ENCODE results near the gene OAT. TPM values are rescaled to one million over a fixed set of nuclear protein-coding genes. Genes with fewer than 3 reads are reported as not detected.

OAT gene
- total and polyA plus RNA-seq, 2 of the 4 experiments (the other 2 are of a cell fraction): 110 to 152 TPM

GRCh38 chr10:124350806-124351205, 67.9 kb downstream of the OAT start:
- Histone ChIP-seq H4K91ac (ENCODE audit: insufficient read depth, low read depth, low read length) (no peak overlapping the region), H3K27me3 (ENCODE audit: control insufficient read depth, insufficient read depth, low read length) (peaks cover 1% of the 10 kb centered on the region; the same call in 1 of the 2 replicates), H2AFZ (replicated peaks; ENCODE audit: low read length, poor library complexity) (no peak overlapping the region), H2BK5ac (ENCODE audit: low read depth, low read length, poor library complexity, severe bottlenecking) (no peak overlapping the region), H3K4me2 (ENCODE audit: low read depth, low read length) (no peak overlapping the region), H3K27ac (ENCODE audit: insufficient read depth, low read length) (no peak overlapping the region), H3K14ac (replicated peaks; ENCODE audit: low read depth, low read length) (no peak overlapping the region), H3K18ac (ENCODE audit: low read depth, low read length) (no peak overlapping the region), H3K9me1 (ENCODE audit: insufficient read depth, low read length) (no peaks in the 10 kb centered on the region), H4K5ac (ENCODE audit: low read depth, low read length) (no peak overlapping the region), H3K4me1 (ENCODE audit: control insufficient read depth, insufficient read depth, low read length) (no peaks in the 10 kb centered on the region), H3K4me3 (ENCODE audit: insufficient read depth, low read depth, low read length) (no peak overlapping the region), H4K8ac (ENCODE audit: low read depth in 2 of 2, low read length in 2 of 2) (no peak overlapping the region), H2BK15ac (ENCODE audit: low read depth, low read length) (no peak overlapping the region), H2BK120ac (ENCODE audit: low read depth, low read length) (no peak overlapping the region), H3K23ac (ENCODE audit: low read depth, low read length) (no peak overlapping the region), H2BK20ac (ENCODE audit: low read depth, low read length) (no peak overlapping the region), H3K9ac (ENCODE audit: low read depth, low read length) (no peak overlapping the region), H3K36me3 (ENCODE audit: control insufficient read depth, insufficient read depth, low read length) (no peaks in the 10 kb centered on the region), H3K56ac (ENCODE audit: extremely low read depth, insufficient read depth, low read length) (no peak overlapping the region), H4K20me1 (ENCODE audit: insufficient read depth, low read length) (no peaks in the 10 kb centered on the region), H3K79me1 (ENCODE audit: low read depth in 1 of 2, low read length in 2 of 2) (no peaks in the 10 kb centered on the region), H3K4ac (ENCODE audit: low read depth, low read length) (no peak overlapping the region), H3K9me3 (ENCODE audit: control insufficient read depth, insufficient read depth, low read length) (0 out of 2 replicates have a peak, but pooled peaks cover 2% of the 10 kb centered on the region), H2AK5ac (ENCODE audit: low read depth, low read length) (no peak overlapping the region), H2AK9ac (replicated peaks; ENCODE audit: low read depth, low read length, poor library complexity) (no peak overlapping the region)
- POLR2A ChIA-PET (ENCODE audit: unreplicated experiment): no interaction called here
- in situ Hi-C loops (cut with MboI; ENCODE audit: low sequenced_read_pairs) (no loop called here), intact Hi-C loops (cut with micrococcal nuclease) (no loop called here), dilution Hi-C loops (cut with HindIII; ENCODE audit: low sequenced_read_pairs, unreplicated experiment) (no loop called here)
- BruUV-seq (replicated peaks): no TSS peak
- WGBS, 2 experiments (ENCODE audit: extremely low coverage in 2 of 2, insufficient read length in 1 of 2): 60% methylated on average over 1 of the region's 8 CpGs; no CpG with 5 or more reads in 1 of the 2 experiments
- TF ChIP-seq ELK1 (IDR thresholded peaks at IDR 0.05; ENCODE audit: borderline replicate concordance, low read depth, low read length) (no peak), MAFK (IDR thresholded peaks at IDR 0.05; ENCODE audit: low read depth, low read length) (no peak), NFE2L2 (IDR thresholded peaks at IDR 0.05; ENCODE audit: low read depth, low read length) (no peak), POLR2A (IDR thresholded peaks at IDR 0.05; ENCODE audit: low read depth, low read length) (no peak), CHD1 (IDR thresholded peaks at IDR 0.05; ENCODE audit: low read depth, low read length) (no peak), BHLHE40 (IDR thresholded peaks at IDR 0.05; ENCODE audit: low read depth, low read length) (no peak), FOS (IDR thresholded peaks at IDR 0.05; ENCODE audit: low read depth, low read length) (no peak), RAD21 (IDR thresholded peaks at IDR 0.05; ENCODE audit: low read length) (no peak), RCOR1 (IDR thresholded peaks at IDR 0.05; ENCODE audit: insufficient replicate concordance, low read length) (no peak)
- DNase-seq (no peak), ATAC-seq (ENCODE audit: low read depth) (no peak)
- CTCF ChIA-PET: no interaction called here
